Measurements from ENCODE around the gene HNF4A. TPM values are rescaled to one million over a fixed set of nuclear protein-coding genes. Genes with fewer than 3 reads are reported as not detected.

Gene HNF4A
- total and polyA plus RNA-seq, 2 of the 13 experiments (the other 11 are each of a cell fraction or from before 2014, with no cell fraction given) = 80.9 to 169 TPM

DNA sequence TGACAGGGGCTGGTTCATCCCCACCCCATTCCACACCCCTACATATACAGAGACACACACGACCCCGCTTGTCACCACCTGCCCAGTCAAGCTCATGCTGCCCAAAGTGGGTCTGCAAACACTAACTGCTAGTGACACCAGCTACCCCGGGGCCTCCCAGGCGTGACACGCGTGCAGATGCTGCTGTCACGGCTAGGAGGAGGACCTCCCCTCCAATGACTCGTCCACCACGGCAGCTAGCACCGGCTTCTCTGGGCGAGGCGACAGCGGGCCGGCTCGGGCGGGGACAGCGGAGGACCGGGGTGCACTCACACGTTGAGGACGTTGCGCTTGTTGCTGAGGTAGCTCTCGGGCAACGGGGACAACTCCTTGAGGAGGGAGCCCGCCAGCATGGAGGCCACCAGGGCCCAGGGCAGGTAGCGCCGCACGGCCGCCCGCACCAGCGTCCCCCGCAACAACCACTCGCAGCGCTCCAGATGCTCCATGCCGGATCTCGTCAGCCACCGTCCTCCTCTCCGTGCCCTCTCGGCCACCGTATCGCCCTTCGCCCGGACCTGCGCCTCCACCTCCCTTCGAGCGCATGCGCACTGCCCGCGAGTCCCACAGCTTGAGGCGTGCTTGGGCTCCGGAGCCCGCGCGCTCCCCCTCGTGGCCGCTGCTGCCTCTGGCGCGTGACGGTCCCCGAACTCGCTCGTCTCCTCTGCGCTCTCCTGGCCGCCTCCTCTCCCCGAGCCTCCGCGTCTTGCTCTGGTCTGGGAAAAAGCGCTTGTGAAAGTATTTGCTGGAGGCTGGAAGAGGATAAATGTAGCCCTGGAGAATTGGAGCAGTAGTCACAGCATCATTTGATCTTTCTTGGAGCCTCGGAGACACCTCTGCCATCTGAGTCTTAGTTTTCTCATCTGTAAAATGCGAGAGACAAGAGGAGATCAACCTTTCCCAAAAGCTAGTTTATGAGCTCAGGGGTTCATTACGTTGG is 44.5 kb upstream of the HNF4A start, which contains the start of gene FITM2 (continued):
- TF ChIP-seq, protein P1, sequence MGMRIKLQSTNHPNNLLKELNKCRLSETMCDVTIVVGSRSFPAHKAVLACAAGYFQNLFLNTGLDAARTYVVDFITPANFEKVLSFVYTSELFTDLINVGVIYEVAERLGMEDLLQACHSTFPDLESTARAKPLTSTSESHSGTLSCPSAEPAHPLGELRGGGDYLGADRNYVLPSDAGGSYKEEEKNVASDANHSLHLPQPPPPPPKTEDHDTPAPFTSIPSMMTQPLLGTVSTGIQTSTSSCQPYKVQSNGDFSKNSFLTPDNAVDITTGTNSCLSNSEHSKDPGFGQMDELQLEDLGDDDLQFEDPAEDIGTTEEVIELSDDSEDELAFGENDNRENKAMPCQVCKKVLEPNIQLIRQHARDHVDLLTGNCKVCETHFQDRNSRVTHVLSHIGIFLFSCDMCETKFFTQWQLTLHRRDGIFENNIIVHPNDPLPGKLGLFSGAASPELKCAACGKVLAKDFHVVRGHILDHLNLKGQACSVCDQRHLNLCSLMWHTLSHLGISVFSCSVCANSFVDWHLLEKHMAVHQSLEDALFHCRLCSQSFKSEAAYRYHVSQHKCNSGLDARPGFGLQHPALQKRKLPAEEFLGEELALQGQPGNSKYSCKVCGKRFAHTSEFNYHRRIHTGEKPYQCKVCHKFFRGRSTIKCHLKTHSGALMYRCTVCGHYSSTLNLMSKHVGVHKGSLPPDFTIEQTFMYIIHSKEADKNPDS (CRISPR knock-in tag; IDR thresholded peaks at IDR 0.05) = no peak
- no peak; the same call in 1 of the 2 replicates for TF ChIP-seq ZFP36L2 (CRISPR knock-in tag; IDR thresholded peaks at IDR 0.05)
- no peak for TF ChIP-seq FOXP1 (IDR thresholded peaks at IDR 0.05)
- TF ChIP-seq FOXP1 (CRISPR knock-in tag; IDR thresholded peaks at IDR 0.05) = peak; percentile 31; the same call in 1 of the 2 replicates
- no peak for TF ChIP-seq SP140L (CRISPR knock-in tag; IDR thresholded peaks at IDR 0.05; ENCODE audit: borderline replicate concordance)
- peak; percentile 81; the same call in 1 of the 2 replicates for TF ChIP-seq ZNF101 (CRISPR knock-in tag; IDR thresholded peaks at IDR 0.05; ENCODE audit: borderline replicate concordance, low read depth)
- TF ChIP-seq JUN (CRISPR knock-in tag; IDR thresholded peaks at IDR 0.05) = peak; percentile 83
- peak; percentile 88; the same call in 1 of the 2 replicates for TF ChIP-seq TP53 (CRISPR knock-in tag; conservative IDR thresholded peaks at IDR 0.05)
- TF ChIP-seq ZNF136 (CRISPR knock-in tag; IDR thresholded peaks at IDR 0.05; ENCODE audit: low read depth) = peak; percentile 97
- TF ChIP-seq, protein P2, sequence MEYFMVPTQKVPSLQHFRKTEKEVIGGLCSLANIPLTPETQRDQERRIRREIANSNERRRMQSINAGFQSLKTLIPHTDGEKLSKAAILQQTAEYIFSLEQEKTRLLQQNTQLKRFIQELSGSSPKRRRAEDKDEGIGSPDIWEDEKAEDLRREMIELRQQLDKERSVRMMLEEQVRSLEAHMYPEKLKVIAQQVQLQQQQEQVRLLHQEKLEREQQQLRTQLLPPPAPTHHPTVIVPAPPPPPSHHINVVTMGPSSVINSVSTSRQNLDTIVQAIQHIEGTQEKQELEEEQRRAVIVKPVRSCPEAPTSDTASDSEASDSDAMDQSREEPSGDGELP (IDR thresholded peaks at IDR 0.05; ENCODE audit: borderline replicate concordance, low read depth) = 0 out of 2 replicates have a peak, but pooled peaks have one; percentile 72
- TF ChIP-seq SOX6 (IDR thresholded peaks at IDR 0.05) = no peak
- TF ChIP-seq SOX6 (CRISPR knock-in tag; IDR thresholded peaks at IDR 0.05) = peak; percentile 90
- TF ChIP-seq AGO1 (IDR thresholded peaks at IDR 0.05; ENCODE audit: low read depth, low read length, poor library complexity, severe bottlenecking) = peak; percentile 83
- TF ChIP-seq, protein P3, sequence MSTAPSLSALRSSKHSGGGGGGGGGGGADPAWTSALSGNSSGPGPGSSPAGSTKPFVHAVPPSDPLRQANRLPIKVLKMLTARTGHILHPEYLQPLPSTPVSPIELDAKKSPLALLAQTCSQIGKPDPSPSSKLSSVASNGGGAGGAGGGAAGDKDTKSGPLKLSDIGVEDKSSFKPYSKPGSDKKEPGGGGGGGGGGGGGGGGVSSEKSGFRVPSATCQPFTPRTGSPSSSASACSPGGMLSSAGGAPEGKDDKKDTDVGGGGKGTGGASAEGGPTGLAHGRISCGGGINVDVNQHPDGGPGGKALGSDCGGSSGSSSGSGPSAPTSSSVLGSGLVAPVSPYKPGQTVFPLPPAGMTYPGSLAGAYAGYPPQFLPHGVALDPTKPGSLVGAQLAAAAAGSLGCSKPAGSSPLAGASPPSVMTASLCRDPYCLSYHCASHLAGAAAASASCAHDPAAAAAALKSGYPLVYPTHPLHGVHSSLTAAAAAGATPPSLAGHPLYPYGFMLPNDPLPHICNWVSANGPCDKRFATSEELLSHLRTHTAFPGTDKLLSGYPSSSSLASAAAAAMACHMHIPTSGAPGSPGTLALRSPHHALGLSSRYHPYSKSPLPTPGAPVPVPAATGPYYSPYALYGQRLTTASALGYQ (CRISPR knock-in tag; IDR thresholded peaks at IDR 0.05) = no peak
- peak; percentile 98; the same call in 1 of the 2 replicates for TF ChIP-seq ZNF737 (CRISPR knock-in tag; IDR thresholded peaks at IDR 0.05; ENCODE audit: borderline replicate concordance)
- TF ChIP-seq, protein P4, sequence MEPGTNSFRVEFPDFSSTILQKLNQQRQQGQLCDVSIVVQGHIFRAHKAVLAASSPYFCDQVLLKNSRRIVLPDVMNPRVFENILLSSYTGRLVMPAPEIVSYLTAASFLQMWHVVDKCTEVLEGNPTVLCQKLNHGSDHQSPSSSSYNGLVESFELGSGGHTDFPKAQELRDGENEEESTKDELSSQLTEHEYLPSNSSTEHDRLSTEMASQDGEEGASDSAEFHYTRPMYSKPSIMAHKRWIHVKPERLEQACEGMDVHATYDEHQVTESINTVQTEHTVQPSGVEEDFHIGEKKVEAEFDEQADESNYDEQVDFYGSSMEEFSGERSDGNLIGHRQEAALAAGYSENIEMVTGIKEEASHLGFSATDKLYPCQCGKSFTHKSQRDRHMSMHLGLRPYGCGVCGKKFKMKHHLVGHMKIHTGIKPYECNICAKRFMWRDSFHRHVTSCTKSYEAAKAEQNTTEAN (CRISPR knock-in tag; conservative IDR thresholded peaks at IDR 0.05) = 0 out of 2 replicates have a peak, but pooled peaks have one; percentile 54
- TF ChIP-seq, protein P5, sequence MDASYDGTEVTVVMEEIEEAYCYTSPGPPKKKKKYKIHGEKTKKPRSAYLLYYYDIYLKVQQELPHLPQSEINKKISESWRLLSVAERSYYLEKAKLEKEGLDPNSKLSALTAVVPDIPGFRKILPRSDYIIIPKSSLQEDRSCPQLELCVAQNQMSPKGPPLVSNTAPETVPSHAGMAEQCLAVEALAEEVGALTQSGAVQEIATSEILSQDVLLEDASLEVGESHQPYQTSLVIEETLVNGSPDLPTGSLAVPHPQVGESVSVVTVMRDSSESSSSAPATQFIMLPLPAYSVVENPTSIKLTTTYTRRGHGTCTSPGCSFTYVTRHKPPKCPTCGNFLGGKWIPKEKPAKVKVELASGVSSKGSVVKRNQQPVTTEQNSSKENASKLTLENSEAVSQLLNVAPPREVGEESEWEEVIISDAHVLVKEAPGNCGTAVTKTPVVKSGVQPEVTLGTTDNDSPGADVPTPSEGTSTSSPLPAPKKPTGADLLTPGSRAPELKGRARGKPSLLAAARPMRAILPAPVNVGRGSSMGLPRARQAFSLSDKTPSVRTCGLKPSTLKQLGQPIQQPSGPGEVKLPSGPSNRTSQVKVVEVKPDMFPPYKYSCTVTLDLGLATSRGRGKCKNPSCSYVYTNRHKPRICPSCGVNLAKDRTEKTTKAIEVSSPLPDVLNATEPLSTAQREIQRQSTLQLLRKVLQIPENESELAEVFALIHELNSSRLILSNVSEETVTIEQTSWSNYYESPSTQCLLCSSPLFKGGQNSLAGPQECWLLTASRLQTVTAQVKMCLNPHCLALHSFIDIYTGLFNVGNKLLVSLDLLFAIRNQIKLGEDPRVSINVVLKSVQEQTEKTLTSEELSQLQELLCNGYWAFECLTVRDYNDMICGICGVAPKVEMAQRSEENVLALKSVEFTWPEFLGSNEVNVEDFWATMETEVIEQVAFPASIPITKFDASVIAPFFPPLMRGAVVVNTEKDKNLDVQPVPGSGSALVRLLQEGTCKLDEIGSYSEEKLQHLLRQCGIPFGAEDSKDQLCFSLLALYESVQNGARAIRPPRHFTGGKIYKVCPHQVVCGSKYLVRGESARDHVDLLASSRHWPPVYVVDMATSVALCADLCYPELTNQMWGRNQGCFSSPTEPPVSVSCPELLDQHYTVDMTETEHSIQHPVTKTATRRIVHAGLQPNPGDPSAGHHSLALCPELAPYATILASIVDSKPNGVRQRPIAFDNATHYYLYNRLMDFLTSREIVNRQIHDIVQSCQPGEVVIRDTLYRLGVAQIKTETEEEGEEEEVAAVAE (CRISPR knock-in tag; IDR thresholded peaks at IDR 0.05; ENCODE audit: borderline replicate concordance) = peak; percentile 89
- TF ChIP-seq SP4 (CRISPR knock-in tag; IDR thresholded peaks at IDR 0.05) = peak; percentile 92
